Hepatocyte (in vitro differentiated cells): ENCODE measurements around the gene SLC25A19. TPM values are rescaled to one million over a fixed set of nuclear protein-coding genes. Genes with fewer than 3 reads are reported as not detected.

ENCODE experiments used
- DNase-seq: peaks from one replicate; pipeline ENCODE4 v3.0.0-alpha.2; 2016; ENCODE audit warnings: low spot score
- H2AFZ ChIP-seq: fragments of 200-600 bp; sonication (generic); 2 replicates; pipeline ENCODE4 v1.6.0; 2016; ENCODE audit warnings: antibody characterized with exemption, mild to moderate bottlenecking
- H3K27ac ChIP-seq: fragments of 200-600 bp; sonication (generic); 2 replicates; pipeline ENCODE4 v1.5.1; 2016; ENCODE audit warnings: mild to moderate bottlenecking
- H3K27me3 ChIP-seq: fragments of 200-600 bp; sonication (generic); 2 replicates; pipeline ENCODE4 v1.6.1; 2016
- H3K36me3 ChIP-seq: fragments of 200-600 bp; sonication (generic); replicated peaks from 2 replicates; pipeline ENCODE4 v1.5.1; 2016; ENCODE audit warnings: low read depth; ENCODE audit not compliant: insufficient read depth
- H3K4me1 ChIP-seq: fragments of 200-600 bp; sonication (generic); 2 replicates; pipeline ENCODE4 v1.5.1; 2016; ENCODE audit warnings: mild to moderate bottlenecking, moderate library complexity; ENCODE audit not compliant: insufficient read depth
- H3K4me2 ChIP-seq: fragments of 200-600 bp; sonication (generic); 2 replicates; pipeline ENCODE4 v1.6.0; 2016
- H3K4me3 ChIP-seq: fragments of 200-600 bp; sonication (generic); 2 replicates; pipeline ENCODE4 v1.5.1; 2016; ENCODE audit warnings: mild to moderate bottlenecking
- H3K79me2 ChIP-seq: fragments of 200-600 bp; sonication (generic); 2 replicates; pipeline ENCODE4 v1.6.0; 2017; ENCODE audit warnings: mild to moderate bottlenecking
- H3K9me2 ChIP-seq: fragments of 200-600 bp; sonication (generic); replicated peaks from 2 replicates; pipeline ENCODE4 v1.6.0; 2017; ENCODE audit warnings: mild to moderate bottlenecking; ENCODE audit not compliant: insufficient read depth
- H3K9me3 ChIP-seq: fragments of 200-600 bp; sonication (generic); 2 replicates; pipeline ENCODE4 v1.5.1; 2016; ENCODE audit warnings: low read depth, mild to moderate bottlenecking
- H4K20me1 ChIP-seq: fragments of 200-600 bp; sonication (generic); 2 replicates; pipeline ENCODE4 v1.6.0; 2016; ENCODE audit warnings: mild to moderate bottlenecking; ENCODE audit not compliant: insufficient read depth, poor library complexity, severe bottlenecking
- CTCF ChIP-seq: fragments of 200-600 bp; sonication (generic); IDR thresholded peaks from 2 replicates; pipeline ENCODE4 v1.5.1; 2016; ENCODE audit warnings: antibody characterized with exemption, mild to moderate bottlenecking; ENCODE audit not compliant: poor library complexity
- EZH2 ChIP-seq: fragments of 200-600 bp; sonication (generic); IDR thresholded peaks from 2 replicates; pipeline ENCODE4 v1.6.1; 2016; ENCODE audit warnings: antibody characterized with exemption, mild to moderate bottlenecking, borderline replicate concordance
- EZH2phosphoT487 ChIP-seq: fragments of 200-600 bp; sonication (generic); IDR thresholded peaks from one replicate; pipeline ENCODE4 v1.6.1; 2018; ENCODE audit warnings: antibody characterized with exemption, mild to moderate bottlenecking, low read depth, moderate library complexity; ENCODE audit not compliant: unreplicated experiment, severe bottlenecking
- WGBS: methylation state at CpG from one replicate; pipeline ENCODE4 v1.1.6; 2016; ENCODE audit warnings: low lambda C conversion rate; ENCODE audit errors: missing lambda C conversion rate; 5-methylcytosine and 5-hydroxymethylcytosine counted together
- polyA plus RNA-seq: library from polyadenylated mRNA; unstranded; fragments of >200 nt; fragmentation: Nextera tagmentation; extraction: Ambion mirVana; gene quantifications from 2 replicates; pipeline ENCODE4 v1.2.1, GENCODE V29; 2016
- total RNA-seq: library from RNA; depleted of rRNA; stranded (reverse); fragments of >200 nt; gene quantifications from 2 replicates; pipeline ENCODE4 v1.2.3, GENCODE V29; 2014

The SLC25A19 gene
- total and polyA plus RNA-seq, 2 experiments from 2014 or later = 4.6 to 7.6 TPM

DNA sequence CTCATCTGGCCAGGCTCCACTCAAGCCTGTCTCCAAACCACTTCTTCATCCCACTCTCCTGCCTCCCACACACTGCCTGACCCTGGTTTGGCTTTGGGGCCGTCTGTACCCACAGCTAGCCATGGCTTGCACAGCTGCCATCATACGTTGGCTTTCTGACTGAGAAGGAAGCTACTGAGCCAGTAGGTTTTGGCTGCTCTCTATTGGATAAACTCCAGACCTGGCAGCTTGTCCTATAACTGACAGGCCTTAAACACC is 22.2 kb downstream of the SLC25A19 start:
- peak overlapping the region; percentile 34 for H3K27ac ChIP-seq

DNA sequence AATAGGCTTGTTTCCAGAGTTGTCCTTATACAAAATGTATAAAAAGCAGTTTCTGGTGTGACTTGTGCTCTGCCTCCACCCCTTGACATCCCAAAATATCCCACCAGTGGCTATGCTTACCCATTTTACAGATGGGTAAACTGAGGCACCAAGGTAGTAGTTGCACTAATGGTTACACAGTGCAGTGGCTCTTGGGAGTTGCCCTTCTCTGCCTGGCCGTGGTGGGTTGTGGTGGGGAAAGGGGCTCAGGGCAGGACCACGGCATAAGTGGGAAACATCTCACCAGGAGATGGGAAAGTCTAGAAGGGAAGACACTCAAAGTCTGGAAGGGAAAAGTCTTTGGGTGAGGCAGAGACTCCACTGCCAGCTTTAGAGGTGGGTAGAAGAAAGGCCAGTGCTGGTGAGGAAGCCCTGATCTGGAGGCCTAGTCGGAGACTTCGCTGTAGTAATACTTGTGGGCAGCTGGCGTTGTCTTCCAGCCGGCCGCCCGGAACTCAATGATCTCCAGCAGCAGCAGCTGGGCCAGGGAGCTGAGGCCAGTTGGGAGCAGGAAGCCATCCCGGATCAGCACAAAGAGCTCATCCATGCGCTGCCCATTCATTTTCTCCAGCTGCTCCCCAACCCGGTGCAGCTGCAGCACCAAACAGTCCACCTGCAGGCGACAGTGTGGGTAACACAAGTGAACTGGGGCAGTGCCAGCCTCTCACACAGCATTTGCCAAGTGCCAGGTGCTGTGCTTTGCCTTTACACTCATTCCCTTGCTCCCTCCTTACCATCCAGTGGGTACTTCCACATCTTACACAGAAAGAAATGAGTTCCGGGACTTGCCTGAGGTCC is 22.7 kb downstream of the SLC25A19 start:
- WGBS = 89% methylated on average over 13 of the region's 13 CpGs

More for the DNA sequence above, 22.2 kb downstream of the SLC25A19 start:
- Histone ChIP-seq H3K9me3 (no peaks in the 10 kb centered on the region), H3K4me2 (no peak overlapping the region), H3K9me2 (no peaks in the 10 kb centered on the region), H3K36me3 (no peaks in the 10 kb centered on the region), H3K4me3 (no peak overlapping the region), H3K79me2 (peaks cover 14% of the 10 kb centered on the region), H3K4me1 (peaks cover 7% of the 10 kb centered on the region), H4K20me1 (no peaks in the 10 kb centered on the region), H2AFZ (no peak overlapping the region), H3K27me3 (no peaks in the 10 kb centered on the region)
- TF ChIP-seq EZH2 (no peak), EZH2phosphoT487 (no peak), CTCF (no peak)
- WGBS = 93% methylated on average over 2 of the region's 2 CpGs
- no peak for DNase-seq

DNA sequence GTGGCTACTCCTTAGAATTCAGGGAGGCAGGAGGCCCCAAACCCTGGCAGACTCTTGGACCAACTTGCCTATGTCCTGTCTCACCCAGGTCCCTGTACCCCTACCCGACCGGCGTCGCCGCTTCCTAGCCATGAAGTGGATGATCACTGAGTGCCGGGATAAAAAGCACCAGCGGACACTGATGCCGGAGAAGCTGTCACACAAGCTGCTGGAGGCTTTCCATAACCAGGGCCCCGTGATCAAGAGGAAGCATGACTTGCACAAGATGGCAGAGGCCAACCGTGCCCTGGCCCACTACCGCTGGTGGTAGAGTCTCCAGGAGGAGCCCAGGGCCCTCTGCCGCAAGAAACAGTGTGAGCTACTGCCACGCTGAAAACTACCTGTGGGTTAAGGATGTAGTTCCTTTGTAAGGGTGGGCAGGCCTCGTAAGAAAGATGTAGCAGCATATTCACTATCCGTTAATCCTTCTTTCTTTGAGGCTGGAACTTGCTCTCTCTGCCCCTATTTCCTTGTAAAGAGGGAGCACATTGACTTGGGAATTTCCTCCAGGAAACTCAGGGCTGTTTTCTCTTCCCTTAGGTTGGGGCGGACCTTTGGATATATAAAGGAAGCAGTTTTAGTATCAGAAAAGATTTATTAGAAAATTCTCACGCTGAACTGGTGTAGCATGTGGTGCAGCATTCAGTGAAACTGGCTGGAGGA is 23.5 kb downstream of the SLC25A19 start:
- peaks cover 20% of the 10 kb centered on the region for H3K79me2 ChIP-seq
- H3K4me1 ChIP-seq = peaks cover 7% of the 10 kb centered on the region
- TF ChIP-seq EZH2 = no peak
- TF ChIP-seq EZH2phosphoT487 = no peak
- no peak for TF ChIP-seq CTCF
- no peak overlapping the region for H3K4me2 ChIP-seq
- no peaks in the 10 kb centered on the region for H3K9me3 ChIP-seq
- H4K20me1 ChIP-seq = no peaks in the 10 kb centered on the region
- H2AFZ ChIP-seq = no peak overlapping the region
- H3K27ac ChIP-seq = no peak overlapping the region
- 94% methylated on average over 17 of the region's 17 CpGs for WGBS
- no peaks in the 10 kb centered on the region for H3K36me3 ChIP-seq
- no peak overlapping the region for H3K4me3 ChIP-seq
- H3K27me3 ChIP-seq = no peaks in the 10 kb centered on the region
- H3K9me2 ChIP-seq = no peaks in the 10 kb centered on the region
- no peak for DNase-seq

More for the DNA sequence above, 22.7 kb downstream of the SLC25A19 start:
- Histone ChIP-seq H3K36me3 (no peaks in the 10 kb centered on the region), H3K4me1 (peaks cover 7% of the 10 kb centered on the region), H3K9me3 (no peaks in the 10 kb centered on the region), H3K79me2 (peaks cover 15% of the 10 kb centered on the region), H2AFZ (no peak overlapping the region), H3K4me3 (no peak overlapping the region), H3K27ac (no peak overlapping the region), H3K4me2 (no peak overlapping the region), H4K20me1 (no peaks in the 10 kb centered on the region), H3K9me2 (no peaks in the 10 kb centered on the region), H3K27me3 (no peaks in the 10 kb centered on the region)
- no peak for TF ChIP-seq EZH2
- TF ChIP-seq EZH2phosphoT487 = no peak
- TF ChIP-seq CTCF = no peak
- no peak for DNase-seq
